Measurements from ENCODE around the gene AMMECR1. TPM values are rescaled to one million over a fixed set of nuclear protein-coding genes. Genes with fewer than 3 reads are reported as not detected.
A peak's percentile ranks its signal among the peaks of the same experiment; 100 is the strongest.

The AMMECR1 gene
- total RNA-seq, 3 donors from 2014 or later (not counting 1 experiment from before 2014, with no cell fraction given): 10.0 to 16.7 (median 11.5) TPM

- Mint-ChIP-seq H3K9me3 (no peaks in the 10 kb centered on the region), H3K27me3 (ENCODE audit: low read depth in 2 of 2) (no peaks in the 10 kb centered on the region), H3K36me3 (no peaks in the 10 kb centered on the region), H3K4me3 (no peak overlapping the region), H3K27ac (peak overlapping the region in 1 of 2 donors; percentile 42), H3K4me1 (peaks cover 6 to 13% of the 10 kb centered on the region in 2 donors)
- Histone ChIP-seq H3K27me3 (ENCODE audit: control insufficient read depth, insufficient read depth, low read length) (no peaks in the 10 kb centered on the region), H3K36me3 (ENCODE audit: control insufficient read depth, insufficient read depth, low read length) (no peaks in the 10 kb centered on the region), H3K27ac (ENCODE audit: low read length) (no peak overlapping the region), H3K4me3 (ENCODE audit: low read length) (no peak overlapping the region), H3K9me3 (ENCODE audit: control insufficient read depth, insufficient read depth, low read length) (no peaks in the 10 kb centered on the region), H3K4me1 (ENCODE audit: control insufficient read depth, insufficient read depth, low read length) (no peaks in the 10 kb centered on the region)
- no CpG with 5 or more reads among the region's 4 CpGs for WGBS (ENCODE audit: insufficient coverage)
- TF ChIP-seq CTCF (IDR thresholded peaks at IDR 0.05): no peak
- intact Hi-C loops (cut with micrococcal nuclease): no loop called here
- DNase-seq: no peak
- no peak for ATAC-seq
Measured at GRCh38 chrX:110216027-110216426, 101.9 kb downstream of the AMMECR1 start.

DNA sequence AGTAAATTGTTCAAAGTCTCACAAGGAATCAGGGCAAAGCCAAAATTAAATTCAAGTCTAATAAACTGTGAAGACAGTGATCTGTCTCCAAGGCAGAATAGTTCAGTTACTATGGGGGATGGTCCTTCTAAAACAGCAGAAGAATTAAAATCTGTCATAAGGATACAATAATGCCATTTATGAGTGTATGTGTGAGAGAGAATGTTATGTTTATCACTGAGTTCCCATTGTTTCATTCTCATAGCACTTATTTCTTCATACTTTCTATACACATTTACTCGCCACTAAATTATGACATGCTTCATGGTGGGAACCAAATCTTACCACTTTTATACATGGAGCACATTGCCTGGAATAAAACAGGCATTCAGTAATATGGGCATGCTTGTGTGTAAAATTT lies 102.5 kb downstream of the AMMECR1 start:
- no peak for TF ChIP-seq CTCF (IDR thresholded peaks at IDR 0.05)
- peaks cover 6 to 12% of the 10 kb centered on the region in 2 donors for H3K4me1 Mint-ChIP-seq
- no CpG with 5 or more reads among the region's 1 CpG for WGBS (ENCODE audit: insufficient coverage)
- H3K9me3 Mint-ChIP-seq: no peaks in the 10 kb centered on the region
- ATAC-seq: no peak
- Histone ChIP-seq H3K4me3 (ENCODE audit: low read length) (no peak overlapping the region), H3K9me3 (ENCODE audit: control insufficient read depth, insufficient read depth, low read length) (no peaks in the 10 kb centered on the region), H3K36me3 (ENCODE audit: control insufficient read depth, insufficient read depth, low read length) (no peaks in the 10 kb centered on the region), H3K27me3 (ENCODE audit: control insufficient read depth, insufficient read depth, low read length) (no peaks in the 10 kb centered on the region), H3K27ac (ENCODE audit: low read length) (no peak overlapping the region), H3K4me1 (ENCODE audit: control insufficient read depth, insufficient read depth, low read length) (no peaks in the 10 kb centered on the region)
- intact Hi-C loops (cut with micrococcal nuclease): no loop called here
- H3K27me3 Mint-ChIP-seq (ENCODE audit: low read depth in 2 of 2): no peaks in the 10 kb centered on the region
- no peaks in the 10 kb centered on the region for H3K36me3 Mint-ChIP-seq
- H3K27ac Mint-ChIP-seq: peak overlapping the region in 1 of 2 donors; percentile 42
- DNase-seq: no peak
- H3K4me3 Mint-ChIP-seq: no peak overlapping the region

- intact Hi-C loops (cut with micrococcal nuclease): no loop called here
- Mint-ChIP-seq H3K4me1 (peaks cover 6 to 12% of the 10 kb centered on the region in 2 donors), H3K4me3 (no peak overlapping the region), H3K27me3 (ENCODE audit: low read depth in 2 of 2) (peaks cover 0 to 7% of the 10 kb centered on the region in 2 donors), H3K27ac (no peak overlapping the region), H3K9me3 (no peaks in the 10 kb centered on the region), H3K36me3 (no peaks in the 10 kb centered on the region)
- no peak for TF ChIP-seq CTCF (IDR thresholded peaks at IDR 0.05)
- H3K4me1 ChIP-seq (ENCODE audit: control insufficient read depth, insufficient read depth, low read length): no peaks in the 10 kb centered on the region
- no CpG with 5 or more reads among the region's 1 CpG for WGBS (ENCODE audit: insufficient coverage)
- no peak for ATAC-seq
- H3K27me3 ChIP-seq (ENCODE audit: control insufficient read depth, insufficient read depth, low read length): no peaks in the 10 kb centered on the region
- H3K9me3 ChIP-seq (ENCODE audit: control insufficient read depth, insufficient read depth, low read length): no peaks in the 10 kb centered on the region
- no peak for DNase-seq
- no peak overlapping the region for H3K4me3 ChIP-seq (ENCODE audit: low read length)
- H3K36me3 ChIP-seq (ENCODE audit: control insufficient read depth, insufficient read depth, low read length): no peaks in the 10 kb centered on the region
- no peak overlapping the region for H3K27ac ChIP-seq (ENCODE audit: low read length)
Measured at GRCh38 chrX:110214684-110215083, 103.2 kb downstream of the AMMECR1 start.

- no peak overlapping the region for H3K27ac Mint-ChIP-seq
- H3K36me3 ChIP-seq (ENCODE audit: control insufficient read depth, insufficient read depth, low read length): no peaks in the 10 kb centered on the region
- no peaks in the 10 kb centered on the region for H3K9me3 Mint-ChIP-seq
- H3K27me3 ChIP-seq (ENCODE audit: control insufficient read depth, insufficient read depth, low read length): no peaks in the 10 kb centered on the region
- H3K4me1 ChIP-seq (ENCODE audit: control insufficient read depth, insufficient read depth, low read length): no peaks in the 10 kb centered on the region
- no peaks in the 10 kb centered on the region for H3K9me3 ChIP-seq (ENCODE audit: control insufficient read depth, insufficient read depth, low read length)
- peaks cover 6 to 11% of the 10 kb centered on the region in 2 donors for H3K4me1 Mint-ChIP-seq
- WGBS (ENCODE audit: insufficient coverage): no CpG with 5 or more reads among the region's 1 CpG
- no peak for TF ChIP-seq CTCF (IDR thresholded peaks at IDR 0.05)
- H3K4me3 ChIP-seq (ENCODE audit: low read length): no peak overlapping the region
- DNase-seq (no peak), ATAC-seq (no peak)
- H3K36me3 Mint-ChIP-seq: no peaks in the 10 kb centered on the region
- H3K27ac ChIP-seq (ENCODE audit: low read length): no peak overlapping the region
- H3K27me3 Mint-ChIP-seq (ENCODE audit: low read depth in 2 of 2): peaks cover 0 to 10% of the 10 kb centered on the region in 2 donors
- intact Hi-C loops (cut with micrococcal nuclease): no loop called here
- no peak overlapping the region for H3K4me3 Mint-ChIP-seq
Measured at GRCh38 chrX:110213183-110213582, 104.7 kb downstream of the AMMECR1 start.

All from natural killer cell (primary cell).